K562 (cell line): Measurements from ENCODE around the gene ACTRT2. TPM values are rescaled to one million over a fixed set of nuclear protein-coding genes. Genes with fewer than 3 reads are reported as not detected.

ENCODE experiments used
- ATAC-seq: fragments of 200-7000 bp; cut with Tn5 transposase; 3 replicates; pipeline ENCODE4 v1.9.1; 2020; ENCODE audit warnings: moderate library complexity
- BruUV-seq: library from RNA; stranded (reverse); fragments of 400-500 nt; replicated peaks from 2 replicates; lab custom pipeline; 2021; lab: Mats Ljungman, UMichigan
- CTCF ChIA-PET: fragments of 300-600 bp; formaldehyde crosslinking; extraction: SDS; loops from one replicate; lab custom pipeline; 2021; ENCODE audit warnings: low intra/inter-chr PET ratio; lab: Yijun Ruan, JAX
- POLR2A ChIA-PET: fragments of 300-600, 350-650 bp; sonication (Branson Sonifier 250); formaldehyde crosslinking; extraction: SDS; loops from one replicate; lab custom pipeline; 2021; ENCODE audit warnings: antibody characterized with exemption, inconsistent platforms; lab: Yijun Ruan, JAX
- DNase-seq, 4 experiments: peaks; one replicate each; pipeline versions ENCODE4 v3.0.0 to v3.0.0-alpha.2; 2011 to 2018; ENCODE audit warnings: low spot score in 3 of 4, mixed read lengths in 3 of 4; ENCODE audit errors: extremely low read depth in 1 of 4
- FAIRE-seq: peaks from 2 replicates; lab custom pipeline; 2011; peaks lifted over from hg19 to GRCh38; lab: Jason Lieb, UNC
- H2AFZ ChIP-seq: 2 replicates; pipeline ENCODE4 v1.6.0; 2011; ENCODE audit warnings: low read depth, low read length, control low read depth, inconsistent platforms
- H3K27ac ChIP-seq: fragments of 200-600 bp; 3 replicates; pipeline ENCODE4 v1.8.0; 2011; ENCODE audit warnings: low read depth, mild to moderate bottlenecking, control low read depth, inconsistent platforms, low read length, moderate library complexity, mixed read lengths; ENCODE audit errors: extremely low read depth
- H3K27me3 ChIP-seq, 2 experiments: fragments of 300-600 bp in 1 of 2; 2 replicates in 1 of 2; 3 replicates in 1 of 2; pipeline versions ENCODE4 v1.6.0 to v1.8.0; 2011; ENCODE audit warnings: inconsistent platforms in 2 of 2, low read length in 2 of 2, mild to moderate bottlenecking in 1 of 2, mixed read lengths in 1 of 2, moderate library complexity in 1 of 2; ENCODE audit not compliant: control insufficient read depth in 2 of 2, insufficient read depth in 2 of 2
- H3K36me3 ChIP-seq: fragments of 300-600 bp; 3 replicates; pipeline ENCODE4 v1.8.0; 2011; ENCODE audit warnings: mild to moderate bottlenecking, low read length, inconsistent platforms; ENCODE audit not compliant: control insufficient read depth, insufficient read depth
- H3K4me1 ChIP-seq, 2 experiments: fragments of 200-600 bp in 1 of 2; replicated peaks in 1 of 2; 2 replicates in 1 of 2; 3 replicates in 1 of 2; pipeline versions ENCODE4 v1.5.1 to v1.8.0; 2011; ENCODE audit warnings: inconsistent platforms in 2 of 2, low read length in 2 of 2, mild to moderate bottlenecking in 1 of 2, mixed read lengths in 1 of 2, moderate library complexity in 1 of 2; ENCODE audit not compliant: control insufficient read depth in 2 of 2, insufficient read depth in 2 of 2
- H3K4me2 ChIP-seq: 2 replicates; pipeline ENCODE4 v1.6.1; 2011; ENCODE audit warnings: low read length, control low read depth, inconsistent platforms, mixed read lengths; ENCODE audit not compliant: insufficient read depth
- H3K4me3 ChIP-seq: fragments of 200-600 bp; sonication (generic), shearing (Covaris generic); 2 replicates; pipeline ENCODE4 v1.5.1; 2016; ENCODE audit warnings: control low read depth, inconsistent platforms
- H3K79me2 ChIP-seq: fragments of 200-600 bp; 3 replicates; pipeline ENCODE4 v1.8.0; 2011; ENCODE audit warnings: low read length, inconsistent platforms; ENCODE audit not compliant: control insufficient read depth, insufficient read depth
- H3K9ac ChIP-seq, 2 experiments: 2 replicates each; pipeline versions ENCODE4 v1.6.0 to v1.6.1; 2011; ENCODE audit warnings: low read depth in 2 of 2, low read length in 2 of 2, control low read depth in 1 of 2, inconsistent platforms in 1 of 2, mild to moderate bottlenecking in 1 of 2, mixed read lengths in 1 of 2; ENCODE audit not compliant: insufficient read depth in 1 of 2
- H3K9me1 ChIP-seq: one replicate; pipeline ENCODE4 v1.6.0; 2011; ENCODE audit warnings: inconsistent platforms, mild to moderate bottlenecking, low read length, moderate library complexity; ENCODE audit not compliant: control insufficient read depth, insufficient read depth
- H3K9me3 ChIP-seq: replicated peaks from 2 replicates; pipeline ENCODE4 v1.5.1; 2011; ENCODE audit warnings: low read depth, low read length, inconsistent platforms; ENCODE audit not compliant: control insufficient read depth, insufficient read depth
- H4K20me1 ChIP-seq: replicated peaks from 2 replicates; pipeline ENCODE4 v1.6.1; 2011; ENCODE audit warnings: low read length, inconsistent platforms, mixed read lengths; ENCODE audit not compliant: control insufficient read depth, insufficient read depth
- BCOR ChIP-seq: fragments of 450-650 bp; IDR thresholded peaks from 2 replicates; pipeline ENCODE4 v1.6.1; 2016
- DDX20 ChIP-seq: fragments of 450-650 bp; IDR thresholded peaks from 2 replicates; pipeline ENCODE4 v1.6.1; 2016; ENCODE audit warnings: missing genetic modification characterization, low read depth, mild to moderate bottlenecking, missing compliant biosample characterization, moderate library complexity
- ELK3 ChIP-seq: fragments of 450-650 bp; formaldehyde crosslinking; IDR thresholded peaks from 2 replicates; pipeline ENCODE4 v1.4.0; 2020; ENCODE audit warnings: mild to moderate bottlenecking
- EP300 ChIP-seq: IDR thresholded peaks from 2 replicates; pipeline ENCODE4 v1.6.1; 2012; ENCODE audit warnings: low read length, improper control_type of control experiment
- HDGF ChIP-seq: fragments of 450-650 bp; IDR thresholded peaks from 2 replicates; pipeline ENCODE4 v1.6.1; 2016
- HMG20B ChIP-seq: fragments of 250-450 bp; sonication (Bioruptor Pico); IDR thresholded peaks from 2 replicates; pipeline ENCODE4 v1.5.0; 2021; ENCODE audit warnings: mild to moderate bottlenecking
- KLF16 ChIP-seq: IDR thresholded peaks from 2 replicates; pipeline ENCODE4 v1.6.1; 2016; ENCODE audit warnings: antibody characterized with exemption
- PCBP2 ChIP-seq: fragments of 200-400 bp; formaldehyde crosslinking; IDR thresholded peaks from 2 replicates; pipeline ENCODE4 v1.6.1; 2018; ENCODE audit warnings: low read length, low read depth, mild to moderate bottlenecking, moderate library complexity; ENCODE audit not compliant: poor library complexity, severe bottlenecking
- RBM15 ChIP-seq: fragments of 200-400 bp; formaldehyde crosslinking; IDR thresholded peaks from 2 replicates; pipeline ENCODE4 v1.6.1; 2018; ENCODE audit warnings: mild to moderate bottlenecking, low read length, moderate library complexity; ENCODE audit not compliant: insufficient read depth
- TEAD4 ChIP-seq, 2 experiments: sonication (generic) in 1 of 2; formaldehyde crosslinking in 1 of 2; IDR thresholded peaks; 2 replicates each; pipeline versions ENCODE4 v1.6.1 to v1.8.0; 2012 to 2022; ENCODE audit warnings: borderline replicate concordance in 1 of 2, inconsistent platforms in 1 of 2, low read length in 1 of 2, mild to moderate bottlenecking in 1 of 2, missing genetic modification reagents in 1 of 2
- ZNF143 ChIP-seq: sonication (generic); formaldehyde crosslinking; IDR thresholded peaks from 2 replicates; pipeline ENCODE4 v1.9.0; 2022; ENCODE audit warnings: mild to moderate bottlenecking, missing genetic modification reagents
- ZNF263 ChIP-seq: sonication (generic); formaldehyde crosslinking; IDR thresholded peaks from 2 replicates; pipeline ENCODE4 v1.8.0; 2022; ENCODE audit warnings: mild to moderate bottlenecking, missing genetic modification reagents, borderline replicate concordance
- ZNF431 ChIP-seq: sonication (generic); formaldehyde crosslinking; IDR thresholded peaks from 2 replicates; pipeline ENCODE4 v1.8.0; 2022; ENCODE audit warnings: mild to moderate bottlenecking, missing genetic modification reagents
- ZNF778 ChIP-seq: fragments of 450-650 bp; formaldehyde crosslinking; IDR thresholded peaks from 2 replicates; pipeline ENCODE4 v1.4.0; 2020; ENCODE audit warnings: mild to moderate bottlenecking, moderate library complexity
- WGBS: fragments of 100-300 bp; shearing (Covaris generic); methylation state at CpG from one replicate; pipeline ENCODE4 v1.1.6; 2016; ENCODE audit warnings: low coverage, mixed read lengths; ENCODE audit not compliant: insufficient coverage; ENCODE audit errors: missing lambda C conversion rate; 5-methylcytosine and 5-hydroxymethylcytosine counted together
- in situ Hi-C: fragments of 300-500 bp; cut with MboI; formaldehyde crosslinking; loops from 4 replicates; pipeline ENCODE4 v1.15.0; 2018; ENCODE audit warnings: inconsistent platforms, mixed read lengths
- intact Hi-C: fragments of 100-400 bp; cut with micrococcal nuclease; formaldehyde crosslinking; loops from 2 replicates; pipeline ENCODE4 v1.14.2; 2022
- polyA plus RNA-seq, 8 experiments: library from polyadenylated mRNA; depleted of rRNA in 4 of 8; stranded (reverse) in 5 of 8; unstranded in 3 of 8; fragments of >200 nt; fragmentation: Nextera tagmentation in 2 of 8; fragmentation: Illumina TruSeq in 1 of 8; extraction: Ambion mirVana in 2 of 8; extraction: Trizol in 1 of 8; gene quantifications; 2 replicates each; pipeline versions ENCODE4 v1.2.1 to v1.2.3, GENCODE V29; 2011 to 2014; ENCODE audit warnings: inconsistent platforms in 1 of 8, missing spikeins in 1 of 8
- total RNA-seq, 7 experiments: library from RNA; depleted of rRNA in 6 of 7; stranded (reverse); fragments of >200 nt in 6 of 7; fragmentation: Illumina TruSeq in 2 of 7; extraction: Trizol in 2 of 7; gene quantifications; 2 replicates each; pipeline versions ENCODE4 v1.2.1 to v1.2.3, GENCODE V29; 2011 to 2021; ENCODE audit warnings: low replicate concordance in 1 of 7
- TF ChIP-seq, protein P1 (sequence below): sonication (generic); formaldehyde crosslinking; IDR thresholded peaks from 2 replicates; pipeline ENCODE4 v1.8.1; 2023; ENCODE audit warnings: mild to moderate bottlenecking, missing genetic modification reagents
- TF ChIP-seq, protein P2 (sequence below): fragments of 450-650 bp; IDR thresholded peaks from 2 replicates; pipeline ENCODE4 v1.6.1; 2018; ENCODE audit not compliant: partially characterized antibody

Gene ACTRT2
- total and polyA plus RNA-seq, 9 of the 15 experiments (the other 6 are each of a cell fraction or from before 2014, with no cell fraction given) = not detected

GRCh38 chr1:2972011-2972878, 49.0 kb upstream of the ACTRT2 start:
- no TSS peak for BruUV-seq
- under 1% methylated on average over 18 of the region's 27 CpGs for WGBS
- Histone ChIP-seq H3K9me3 (no peaks in the 10 kb centered on the region), H3K4me3 (no peak overlapping the region), H3K27me3 (peaks cover 0 to 13% of the 10 kb centered on the region in 2 experiments; a peak in 2 of 5 replicates), H3K4me1 (peaks cover 0 to 4% of the 10 kb centered on the region in 2 experiments; a peak in 1 of 5 replicates), H3K4me2 (no peak overlapping the region), H3K9ac (no peak overlapping the region; a peak in 1 of 4 replicates), H4K20me1 (peaks cover 4% of the 10 kb centered on the region; the same call in 1 of the 2 replicates), H3K79me2 (no peaks in the 10 kb centered on the region), H3K9me1 (no peaks in the 10 kb centered on the region), H2AFZ (no peak overlapping the region), H3K27ac (no peak overlapping the region), H3K36me3 (no peaks in the 10 kb centered on the region)
- DNase-seq (no peak), FAIRE-seq (no peak), ATAC-seq (no peak)
- ChIA-PET CTCF (no interaction called here), POLR2A (no interaction called here)
- in situ Hi-C loops = no loop called here
- intact Hi-C loops = no loop called here
- TF ChIP-seq RBM15 (no peak), ZNF263 (no peak), ZNF143 (CRISPR knock-in tag) (no peak), ZNF778 (CRISPR knock-in tag) (no peak), BCOR (no peak), EP300 (no peak), HDGF (no peak), ZNF431 (CRISPR knock-in tag) (no peak), TEAD4 (IDR thresholded peaks at IDR 0.05; ENCODE audit: low read length) (no peak), TEAD4 (CRISPR knock-in tag; IDR thresholded peaks at IDR 0.05; ENCODE audit: borderline replicate concordance) (no peak), KLF16 (no peak), PCBP2 (no peak), HMG20B (CRISPR knock-in tag) (no peak), ELK3 (CRISPR knock-in tag) (no peak), DDX20 (tag) (no peak)
- TF ChIP-seq, protein P1, sequence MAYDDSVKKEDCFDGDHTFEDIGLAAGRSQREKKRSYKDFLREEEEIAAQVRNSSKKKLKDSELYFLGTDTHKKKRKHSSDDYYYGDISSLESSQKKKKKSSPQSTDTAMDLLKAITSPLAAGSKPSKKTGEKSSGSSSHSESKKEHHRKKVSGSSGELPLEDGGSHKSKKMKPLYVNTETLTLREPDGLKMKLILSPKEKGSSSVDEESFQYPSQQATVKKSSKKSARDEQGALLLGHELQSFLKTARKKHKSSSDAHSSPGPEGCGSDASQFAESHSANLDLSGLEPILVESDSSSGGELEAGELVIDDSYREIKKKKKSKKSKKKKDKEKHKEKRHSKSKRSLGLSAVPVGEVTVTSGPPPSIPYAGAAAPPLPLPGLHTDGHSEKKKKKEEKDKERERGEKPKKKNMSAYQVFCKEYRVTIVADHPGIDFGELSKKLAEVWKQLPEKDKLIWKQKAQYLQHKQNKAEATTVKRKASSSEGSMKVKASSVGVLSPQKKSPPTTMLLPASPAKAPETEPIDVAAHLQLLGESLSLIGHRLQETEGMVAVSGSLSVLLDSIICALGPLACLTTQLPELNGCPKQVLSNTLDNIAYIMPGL (CRISPR knock-in tag) = no peak
- TF ChIP-seq, protein P2, sequence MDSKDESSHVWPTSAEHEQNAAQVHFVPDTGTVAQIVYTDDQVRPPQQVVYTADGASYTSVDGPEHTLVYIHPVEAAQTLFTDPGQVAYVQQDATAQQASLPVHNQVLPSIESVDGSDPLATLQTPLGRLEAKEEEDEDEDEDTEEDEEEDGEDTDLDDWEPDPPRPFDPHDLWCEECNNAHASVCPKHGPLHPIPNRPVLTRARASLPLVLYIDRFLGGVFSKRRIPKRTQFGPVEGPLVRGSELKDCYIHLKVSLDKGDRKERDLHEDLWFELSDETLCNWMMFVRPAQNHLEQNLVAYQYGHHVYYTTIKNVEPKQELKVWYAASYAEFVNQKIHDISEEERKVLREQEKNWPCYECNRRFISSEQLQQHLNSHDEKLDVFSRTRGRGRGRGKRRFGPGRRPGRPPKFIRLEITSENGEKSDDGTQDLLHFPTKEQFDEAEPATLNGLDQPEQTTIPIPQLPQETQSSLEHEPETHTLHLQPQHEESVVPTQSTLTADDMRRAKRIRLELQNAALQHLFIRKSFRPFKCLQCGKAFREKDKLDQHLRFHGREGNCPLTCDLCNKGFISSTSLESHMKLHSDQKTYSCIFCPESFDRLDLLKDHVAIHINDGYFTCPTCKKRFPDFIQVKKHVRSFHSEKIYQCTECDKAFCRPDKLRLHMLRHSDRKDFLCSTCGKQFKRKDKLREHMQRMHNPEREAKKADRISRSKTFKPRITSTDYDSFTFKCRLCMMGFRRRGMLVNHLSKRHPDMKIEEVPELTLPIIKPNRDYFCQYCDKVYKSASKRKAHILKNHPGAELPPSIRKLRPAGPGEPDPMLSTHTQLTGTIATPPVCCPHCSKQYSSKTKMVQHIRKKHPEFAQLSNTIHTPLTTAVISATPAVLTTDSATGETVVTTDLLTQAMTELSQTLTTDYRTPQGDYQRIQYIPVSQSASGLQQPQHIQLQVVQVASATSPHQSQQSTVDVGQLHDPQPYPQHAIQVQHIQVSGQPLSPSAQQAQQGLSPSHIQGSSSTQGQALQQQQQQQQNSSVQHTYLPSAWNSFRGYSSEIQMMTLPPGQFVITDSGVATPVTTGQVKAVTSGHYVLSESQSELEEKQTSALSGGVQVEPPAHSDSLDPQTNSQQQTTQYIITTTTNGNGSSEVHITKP = no peak
